HG03520 (cell line): ENCODE measurements around the gene HSPB9.
A peak's percentile ranks its signal among the peaks of the same experiment; 100 is the strongest.

Source experiments
- ATAC-seq: cut with Tn5 transposase; IDR thresholded peaks from one replicate; pipeline ENCODE4 v1.9.1; 2021; ENCODE audit warnings: mild to moderate bottlenecking, moderate library complexity; ENCODE audit not compliant: unreplicated experiment

The HSPB9 gene

DNA sequence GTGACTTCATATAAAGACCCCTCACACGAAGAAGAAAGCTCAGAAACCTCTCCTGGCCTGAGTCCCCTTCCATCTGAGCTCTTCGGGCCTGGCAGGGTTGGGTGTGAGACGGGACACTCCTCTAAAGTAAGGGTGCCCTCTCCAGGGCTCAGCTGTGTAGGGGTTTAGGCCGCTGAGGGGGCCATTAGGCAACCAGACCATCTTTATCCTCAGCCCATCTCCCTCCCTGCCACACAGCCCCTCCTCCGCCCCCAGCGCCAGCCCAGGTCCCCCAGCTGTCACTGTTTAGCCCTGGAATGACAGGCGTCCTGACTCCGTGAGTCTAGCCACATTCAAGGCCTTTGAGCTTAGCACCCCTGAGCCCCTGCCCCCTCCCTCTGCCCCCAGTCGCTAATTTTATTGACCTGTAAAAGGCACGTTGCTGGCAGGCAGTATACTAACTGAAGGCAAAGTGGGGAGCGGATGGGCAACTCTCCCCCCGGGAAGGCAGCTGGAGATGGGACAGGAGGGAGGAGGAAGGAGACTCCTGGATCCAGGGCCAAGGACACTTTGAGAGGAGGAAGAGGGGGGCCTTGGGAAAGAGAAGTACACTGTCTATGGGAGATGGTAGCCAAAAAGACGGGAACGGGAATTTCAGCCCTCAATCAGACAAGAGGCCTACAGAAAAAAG, 23.7 kb upstream of the HSPB9 start:
- no peak for ATAC-seq

DNA sequence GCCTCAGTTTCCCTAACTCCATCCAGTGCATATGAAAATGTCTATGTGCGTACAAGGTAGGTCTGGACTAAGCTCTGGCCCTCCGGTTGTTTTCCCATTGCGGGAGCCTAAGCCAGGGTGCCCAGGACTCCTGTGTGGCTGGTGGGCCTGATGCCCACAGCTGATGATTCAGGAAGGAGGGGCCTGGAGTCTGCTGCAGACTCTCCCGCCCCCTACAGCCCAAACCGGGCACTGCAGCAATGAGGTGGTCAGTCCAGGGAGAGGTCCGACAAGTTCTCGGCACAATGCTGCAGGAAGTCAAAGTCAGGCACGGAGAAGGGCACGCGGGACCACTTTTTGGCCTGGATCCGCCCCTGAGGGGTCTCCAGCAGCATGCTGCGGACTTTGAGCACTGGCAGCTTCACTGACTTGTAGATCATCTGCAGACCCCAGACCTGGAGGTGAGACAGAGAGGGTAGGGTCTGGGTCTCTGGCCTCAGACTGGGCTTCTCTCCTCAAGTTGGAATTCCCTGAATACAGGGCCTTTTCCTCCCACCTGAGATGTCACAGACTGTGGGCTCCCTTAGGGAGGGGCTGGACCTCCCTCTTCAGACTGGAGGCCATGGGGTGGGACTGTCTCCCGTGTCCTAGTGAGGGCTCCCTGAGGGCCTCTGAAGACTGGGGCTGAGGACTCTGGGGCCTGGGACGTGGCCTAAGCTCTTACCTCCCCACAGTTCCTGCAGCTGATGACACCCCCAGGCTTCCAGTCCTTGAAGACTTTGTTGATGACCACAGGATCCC, 20.9 kb upstream of the HSPB9 start:
- no peak for ATAC-seq

DNA sequence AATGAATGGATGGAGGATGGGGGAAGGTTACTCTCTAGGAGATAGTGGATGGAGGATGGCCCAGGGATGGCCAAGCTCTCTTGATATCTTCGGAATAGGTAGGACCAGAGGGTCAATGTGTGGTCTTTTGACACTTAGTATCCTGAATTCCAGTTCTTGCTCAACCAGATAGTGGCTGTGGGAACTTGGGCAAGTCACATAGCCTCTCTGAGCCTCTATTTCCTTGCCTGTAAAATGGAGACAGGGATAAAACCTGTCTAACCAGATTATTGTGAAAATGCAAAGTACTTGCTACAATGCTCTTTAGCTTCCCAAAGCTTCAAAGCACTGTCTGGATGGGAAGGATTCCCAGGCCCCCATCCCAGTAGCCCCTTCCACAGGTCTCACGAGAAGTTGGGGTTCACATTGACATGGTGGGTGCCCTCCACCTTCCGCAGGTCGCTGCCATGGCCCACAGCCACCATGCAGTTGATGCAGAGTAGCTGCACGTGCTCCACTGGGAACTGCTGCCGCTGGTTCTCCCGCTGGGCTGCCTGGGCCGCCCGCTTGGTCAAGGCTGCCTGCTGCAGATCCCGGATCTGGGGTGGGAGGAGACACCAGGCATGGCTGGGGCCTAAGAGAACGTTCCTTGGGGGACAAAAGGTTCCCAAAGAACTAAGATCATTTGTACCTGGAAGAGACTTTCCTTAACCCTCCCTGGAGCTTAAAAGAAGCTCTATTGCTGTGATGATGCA, 19.2 kb upstream of the HSPB9 start:
- ATAC-seq: no peak

DNA sequence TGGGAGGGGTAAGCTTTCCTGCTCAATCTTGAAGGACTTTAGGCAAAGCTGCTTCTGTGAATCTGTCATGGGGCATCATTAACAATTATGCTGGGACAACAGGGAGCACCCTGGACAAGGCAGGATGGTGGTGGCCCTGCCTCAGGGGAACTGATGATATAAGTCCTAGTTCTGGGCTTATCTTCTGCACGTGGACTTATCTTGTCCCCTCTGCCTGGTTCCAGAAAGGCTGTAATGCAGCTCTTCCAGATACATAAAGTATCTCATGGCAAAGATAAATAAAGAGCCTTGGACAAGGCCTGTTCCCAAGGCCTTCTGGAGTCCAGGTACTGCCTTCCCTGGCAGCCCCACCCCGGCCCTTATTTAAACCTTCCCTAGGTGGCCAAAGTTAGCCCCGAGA, 18.3 kb upstream of the HSPB9 start:
- ATAC-seq: no peak

DNA sequence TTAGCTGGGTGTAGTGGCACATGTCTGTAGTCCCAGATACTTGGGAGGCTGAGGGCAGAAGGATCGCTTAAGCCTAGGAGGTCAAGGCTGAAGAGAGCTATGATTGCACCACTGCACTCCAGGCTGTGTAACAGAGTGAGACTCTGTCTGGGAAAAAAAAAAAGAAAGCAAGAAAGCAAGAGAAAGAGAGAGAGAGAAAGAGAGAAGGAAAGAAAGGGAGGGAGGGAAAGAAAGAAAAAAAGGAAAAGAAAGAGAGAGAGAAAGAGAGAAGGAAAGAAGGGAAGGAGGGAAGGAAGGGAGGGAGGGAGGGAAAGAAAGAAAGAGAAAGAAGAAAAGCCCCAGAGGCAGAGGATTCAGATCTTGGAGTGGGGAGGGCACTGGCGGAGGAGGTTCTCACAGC, 16.6 kb upstream of the HSPB9 start:
- no peak for ATAC-seq

DNA sequence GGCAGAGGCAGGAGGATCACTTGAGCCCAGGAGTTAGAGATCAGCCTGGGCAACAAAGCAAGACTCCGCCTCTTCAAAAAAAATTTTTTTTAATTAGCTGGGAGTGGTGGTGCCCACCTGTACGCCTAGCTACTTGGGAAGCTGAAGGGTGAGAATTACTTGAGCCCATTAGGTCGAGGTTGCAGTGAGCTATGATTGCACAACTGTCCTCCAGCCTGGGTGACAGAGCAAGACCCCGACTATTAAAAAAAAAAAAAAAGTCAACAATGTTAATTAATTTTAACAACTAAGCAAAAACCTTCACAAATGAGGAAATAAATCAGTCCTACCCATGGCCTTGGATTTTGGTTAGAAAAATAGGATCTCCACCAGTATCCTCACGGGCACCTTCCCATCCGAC, 15.5 kb upstream of the HSPB9 start:
- ATAC-seq: no peak

DNA sequence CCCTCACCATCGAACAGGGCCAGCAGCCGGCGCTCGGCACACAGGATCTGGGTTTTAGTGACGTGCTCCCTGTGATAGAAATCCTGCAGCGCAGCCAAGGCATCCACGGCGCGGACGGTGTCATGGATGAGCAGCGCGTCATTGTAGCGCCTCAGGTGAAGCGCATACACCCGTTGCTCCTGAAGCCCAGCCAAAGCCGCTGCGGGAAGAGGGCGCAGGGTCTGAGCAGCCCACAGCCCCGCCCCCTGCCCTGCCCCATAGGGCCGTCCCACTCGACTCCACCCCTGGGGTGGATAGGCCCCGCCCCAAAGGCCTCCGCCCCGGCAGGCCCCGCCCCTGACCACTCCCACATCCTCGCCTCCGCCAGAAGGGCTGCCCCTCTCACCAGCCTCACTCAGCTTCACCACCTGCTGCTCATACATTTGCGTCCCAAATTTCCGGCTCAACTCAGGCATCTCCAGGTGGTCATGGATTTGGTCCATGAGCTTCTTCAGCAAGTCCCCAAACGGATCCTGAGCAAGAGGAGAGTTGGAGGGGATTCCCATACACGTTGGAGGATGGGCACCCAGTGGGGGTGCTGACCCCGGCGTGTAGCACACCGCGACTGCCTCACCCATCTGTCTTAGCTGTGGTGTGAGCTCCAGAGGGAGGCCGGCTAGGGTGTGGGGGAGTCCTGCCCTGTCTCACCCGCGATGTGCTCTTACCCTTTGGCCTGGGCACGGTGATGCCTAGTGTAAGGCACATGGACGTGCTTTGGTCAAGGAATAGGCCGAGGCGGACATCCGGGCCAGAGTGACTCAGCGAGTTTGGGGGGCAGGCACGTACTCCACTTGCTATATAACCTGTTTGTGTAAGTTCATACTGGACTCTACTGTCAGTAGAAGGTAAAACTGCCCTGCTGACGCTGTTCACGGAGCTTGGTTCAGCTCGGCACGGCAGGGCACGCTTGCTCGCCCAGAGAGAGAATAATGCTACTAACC, 14.7 kb upstream of the HSPB9 start:
- ATAC-seq: peak; percentile 53

DNA sequence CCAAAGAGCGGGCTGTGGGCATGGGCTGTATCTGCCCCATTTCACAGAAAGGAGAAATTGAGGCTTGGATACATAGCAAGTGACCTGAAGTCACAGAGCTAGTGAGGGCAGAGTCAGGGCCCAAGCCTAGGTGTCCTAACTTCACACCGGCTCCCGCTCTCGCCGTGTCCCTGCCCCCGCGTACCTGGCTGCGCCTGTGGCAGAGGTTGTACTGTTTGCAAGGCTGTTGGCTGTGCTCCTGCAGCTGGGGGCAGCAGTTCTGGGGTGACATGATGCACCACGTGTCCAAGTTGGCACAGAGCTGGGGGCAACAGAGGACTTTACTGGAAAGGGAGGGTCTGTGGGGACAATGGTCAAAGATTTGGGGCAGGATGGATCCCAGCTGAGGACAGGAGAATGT, 13.5 kb upstream of the HSPB9 start:
- no peak for ATAC-seq

DNA sequence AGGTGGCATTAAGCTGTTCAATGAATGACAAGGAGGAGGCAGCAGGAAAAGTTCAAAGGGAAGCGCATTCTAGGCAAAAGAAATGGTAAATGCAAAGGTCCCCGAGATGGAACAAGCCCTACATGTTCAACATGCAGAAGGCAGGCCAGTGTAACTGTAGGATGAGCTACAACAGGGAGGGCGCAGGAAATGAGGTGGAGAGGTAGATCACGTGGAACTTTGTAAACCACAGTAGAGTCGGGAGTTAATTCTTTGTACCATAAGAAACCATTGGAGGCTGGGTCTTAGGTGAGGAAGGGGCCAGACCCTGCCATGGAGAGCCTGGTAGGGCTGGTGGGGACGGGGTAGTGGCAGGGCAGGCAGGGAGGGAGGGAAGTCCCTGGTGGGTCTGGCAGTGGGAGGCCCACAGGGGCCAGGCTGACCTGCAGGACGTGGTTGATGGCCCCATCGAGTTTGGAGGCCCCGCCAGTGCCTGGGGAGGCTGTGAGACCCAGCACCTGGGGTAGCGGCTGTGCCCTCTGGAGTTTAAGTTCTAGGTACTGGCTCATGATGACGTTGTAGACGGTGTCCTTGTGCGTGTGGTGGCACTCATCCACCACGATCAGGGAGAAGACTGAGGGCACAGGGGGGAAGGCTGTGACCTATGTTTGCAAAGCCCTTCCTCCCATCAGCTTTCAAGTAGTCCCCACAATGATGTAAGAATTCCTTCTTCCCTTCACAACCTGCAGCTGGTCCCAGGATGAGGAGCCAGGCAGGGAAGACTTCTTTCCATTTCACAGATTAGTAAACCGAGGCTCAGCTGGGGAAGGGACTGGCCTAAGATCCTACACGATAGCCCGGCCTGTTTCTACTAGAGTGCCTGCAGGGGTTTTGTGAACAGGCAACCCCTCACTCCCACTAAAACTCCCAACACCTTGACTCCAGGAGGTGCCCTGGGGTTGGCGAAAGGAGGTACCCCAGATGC, 12.0 kb upstream of the HSPB9 start:
- no peak for ATAC-seq

DNA sequence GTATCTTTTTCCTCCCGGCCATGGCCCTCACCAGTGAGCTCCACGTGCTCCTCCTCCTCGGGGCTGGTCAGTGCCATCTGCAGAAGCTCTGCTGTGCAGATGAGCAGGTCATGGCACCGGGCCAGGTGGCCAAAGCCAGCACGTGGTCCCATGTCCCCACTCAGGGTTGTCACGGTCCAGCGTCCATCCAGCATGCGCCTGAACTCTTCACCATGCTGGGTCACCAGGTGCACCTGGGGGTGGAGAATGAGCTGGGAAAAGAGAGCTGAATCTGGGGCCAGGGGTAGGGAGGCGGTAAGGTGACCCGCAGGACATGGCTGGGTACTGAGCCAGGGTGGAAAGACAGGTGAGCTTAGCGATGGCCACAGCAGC, 11.4 kb upstream of the HSPB9 start:
- no peak for ATAC-seq

DNA sequence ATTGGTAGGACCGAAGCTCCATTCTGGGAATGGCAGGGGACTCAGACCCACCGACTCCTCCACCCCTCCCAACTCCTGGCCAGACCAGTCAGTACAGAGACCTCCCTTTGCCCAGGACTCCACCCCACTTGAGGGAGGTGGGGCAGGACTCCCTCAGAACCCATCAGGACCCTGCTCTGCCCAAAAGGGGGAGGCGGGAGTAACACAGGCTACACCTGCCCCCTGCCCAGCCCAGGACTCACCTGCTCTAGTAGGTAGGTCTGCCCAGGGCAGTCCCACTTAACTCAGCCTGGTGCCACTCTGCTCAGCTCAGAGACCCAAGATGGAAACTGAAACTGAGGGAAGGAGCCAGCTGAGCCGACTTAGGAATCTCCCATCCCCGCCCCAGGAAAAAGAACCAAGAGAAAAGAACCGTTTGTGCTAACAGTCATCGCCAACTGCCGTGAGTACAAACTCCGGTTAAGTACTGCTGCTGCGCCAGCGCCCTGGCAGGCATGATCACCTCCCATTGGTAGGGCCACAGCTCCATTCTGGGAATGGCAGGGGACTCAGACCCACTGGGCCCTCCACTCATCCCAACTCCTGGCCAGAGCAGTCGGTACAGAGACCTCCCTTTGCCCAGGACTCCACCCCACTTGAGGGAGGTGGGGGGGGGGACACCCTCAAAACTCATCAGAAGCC, 10.6 kb upstream of the HSPB9 start:
- ATAC-seq: no peak

DNA sequence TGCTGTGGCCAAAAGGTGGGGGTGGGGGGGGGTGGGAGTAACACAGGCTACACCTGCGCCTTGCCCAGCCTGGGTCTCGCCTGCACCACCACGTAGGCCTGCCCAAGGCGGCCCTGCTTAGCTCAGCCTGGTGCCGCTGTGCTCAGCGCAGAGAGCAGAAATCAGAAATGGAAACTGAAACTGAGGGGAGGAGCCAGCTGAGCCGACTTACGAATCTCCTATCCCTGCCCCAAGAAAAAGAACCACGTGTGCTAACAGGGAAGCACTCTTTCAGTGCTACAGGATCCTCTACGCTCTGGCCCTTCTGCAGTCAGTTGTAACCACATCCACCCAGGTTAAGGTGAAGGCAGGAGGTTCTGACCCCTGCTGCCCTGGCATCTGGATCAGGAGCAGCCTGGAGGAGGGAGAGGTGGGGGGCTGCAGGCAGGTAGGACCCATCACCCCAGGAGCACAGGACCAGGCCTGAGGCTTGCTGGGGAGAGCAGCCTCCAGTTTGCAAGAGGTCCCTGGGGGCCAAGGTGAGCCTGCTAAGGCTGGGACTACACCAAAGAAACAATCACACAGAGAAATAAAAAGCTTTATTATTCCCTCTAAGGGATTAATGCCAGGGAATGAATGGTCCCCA, 9.9 kb upstream of the HSPB9 start, which contains the start of gene DHX58:
Gene DHX58 (minus strand): TSS at position 163 of the 625 bp plus-strand sequence. CDS start 822 bp downstream, outside the sequence.
- ATAC-seq: peak; percentile 55

DNA sequence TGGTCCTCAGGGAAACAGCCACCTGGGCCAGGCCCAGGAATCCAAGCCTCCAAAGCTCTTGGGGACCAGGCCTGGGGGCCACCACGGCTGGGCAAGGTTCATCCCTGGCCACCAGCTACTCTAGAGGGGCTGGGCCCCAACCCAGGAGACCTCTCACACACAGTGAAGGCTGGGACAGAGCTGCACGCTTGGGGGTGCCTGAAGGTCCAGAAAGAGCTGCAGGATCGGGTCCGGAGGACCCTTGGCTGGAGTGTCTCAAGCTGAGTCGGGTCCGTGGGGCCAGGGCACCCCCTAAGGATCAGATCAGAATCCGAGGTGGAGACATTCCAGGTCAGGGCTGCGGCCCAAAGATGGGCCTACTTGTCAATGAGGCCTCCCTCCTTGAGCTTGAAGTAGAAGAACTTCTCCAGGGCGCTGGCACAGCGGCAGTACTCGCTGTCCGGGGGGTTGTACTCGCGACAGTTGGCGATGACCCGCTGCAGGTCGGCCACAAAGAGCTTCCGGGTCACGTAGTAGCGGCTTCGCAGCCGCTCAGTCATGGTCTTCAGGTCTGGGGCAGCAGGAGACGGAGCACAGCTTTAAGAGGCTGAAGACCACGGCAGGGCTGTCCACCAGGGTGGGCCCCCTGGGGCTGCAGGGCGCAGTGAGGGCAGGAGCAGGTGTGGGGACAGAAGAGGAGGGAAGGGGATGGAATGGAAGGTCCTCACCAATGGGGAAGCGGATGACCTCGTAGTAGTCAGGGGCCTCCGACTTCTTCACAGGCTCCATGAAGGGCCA, 9.1 kb upstream of the HSPB9 start:
- no peak for ATAC-seq

DNA sequence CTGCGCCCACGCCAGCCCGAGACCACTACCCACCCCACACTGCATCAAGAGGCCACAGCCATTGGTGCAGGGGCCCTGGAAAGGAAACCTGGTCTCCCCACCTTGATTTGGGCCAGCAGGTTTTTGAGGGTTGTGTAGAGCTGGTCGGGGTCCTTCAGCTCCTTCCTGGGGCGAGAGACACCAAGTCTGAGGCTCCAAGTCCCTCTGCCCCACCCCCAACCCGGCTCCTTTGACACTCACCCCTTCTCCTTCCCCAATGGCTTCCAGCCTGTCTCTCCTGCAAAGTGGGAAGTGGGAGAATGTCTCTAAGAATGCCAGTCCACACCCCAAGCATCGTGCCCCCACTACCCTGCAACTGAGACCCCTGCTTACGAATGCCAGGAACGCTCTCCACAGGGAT, 8.5 kb upstream of the HSPB9 start:
- ATAC-seq: no peak

DNA sequence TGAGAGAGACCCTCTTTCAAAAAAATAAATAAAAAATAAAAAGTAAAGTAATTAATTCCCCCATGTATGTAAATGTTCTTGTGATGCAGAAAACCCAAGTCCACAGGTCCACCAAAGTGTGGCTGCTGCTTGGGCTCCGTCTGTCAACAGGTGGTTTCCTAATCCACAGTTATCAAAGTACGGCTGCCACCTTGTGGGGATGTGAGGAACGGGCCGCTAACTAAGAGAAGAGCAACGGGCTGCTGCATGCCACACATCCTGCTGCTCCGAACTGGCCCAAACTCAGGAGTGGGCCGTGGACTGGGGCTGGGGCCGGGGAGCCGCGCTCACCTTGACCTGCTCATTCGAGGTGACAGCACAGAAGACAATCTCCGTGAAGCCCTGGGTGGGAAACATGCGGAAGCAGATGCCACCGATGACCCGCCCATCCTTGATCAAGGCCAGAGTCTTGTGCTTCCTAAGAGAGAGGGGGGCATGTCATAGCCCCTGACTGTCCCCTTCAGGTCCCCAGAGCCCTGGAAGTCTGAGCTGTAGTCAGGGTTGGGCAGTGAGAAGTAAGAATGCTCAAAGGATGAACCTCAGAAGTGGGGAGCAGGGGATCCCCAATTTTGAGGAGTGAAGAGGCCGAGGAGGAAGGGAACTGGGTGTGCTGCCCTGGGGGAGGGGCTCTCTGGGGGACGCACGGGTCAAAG, 5.8 kb upstream of the HSPB9 start:
- ATAC-seq: no peak

DNA sequence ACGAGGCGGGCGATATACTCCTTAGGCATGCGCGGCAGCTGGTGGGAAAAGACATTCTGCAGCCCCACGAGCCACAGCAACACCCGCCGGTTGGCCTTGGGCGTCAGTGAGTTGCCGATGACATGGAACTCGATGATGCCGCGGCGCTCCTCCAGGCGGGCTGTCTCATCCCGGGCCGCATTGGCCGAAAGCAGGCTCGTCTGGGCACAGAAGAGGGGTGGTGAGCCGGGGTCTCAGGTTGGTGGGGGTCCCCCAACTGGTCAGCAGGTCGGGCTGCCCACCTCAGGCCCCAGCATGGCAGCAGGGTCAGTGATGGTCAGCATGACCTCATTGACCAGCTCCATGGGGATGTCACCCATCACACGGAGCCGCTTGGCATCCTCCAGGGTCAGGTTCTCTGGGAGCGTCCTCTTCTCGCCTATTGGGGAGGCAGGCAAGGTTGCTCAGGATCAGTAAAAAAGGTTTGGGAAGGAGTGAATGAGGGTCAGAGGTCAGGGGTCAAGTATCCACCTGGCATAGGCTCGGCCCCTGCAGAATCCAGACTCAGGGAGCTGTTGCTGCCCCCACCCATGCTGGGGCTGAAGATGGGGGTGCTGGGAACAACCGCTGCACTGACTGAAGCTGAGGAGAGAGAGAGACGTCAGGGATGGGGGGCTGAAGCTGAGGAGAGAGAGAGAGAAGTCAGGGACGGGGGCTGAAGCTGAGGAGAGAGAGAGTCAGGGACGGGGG, 5.0 kb upstream of the HSPB9 start:
- no peak for ATAC-seq

DNA sequence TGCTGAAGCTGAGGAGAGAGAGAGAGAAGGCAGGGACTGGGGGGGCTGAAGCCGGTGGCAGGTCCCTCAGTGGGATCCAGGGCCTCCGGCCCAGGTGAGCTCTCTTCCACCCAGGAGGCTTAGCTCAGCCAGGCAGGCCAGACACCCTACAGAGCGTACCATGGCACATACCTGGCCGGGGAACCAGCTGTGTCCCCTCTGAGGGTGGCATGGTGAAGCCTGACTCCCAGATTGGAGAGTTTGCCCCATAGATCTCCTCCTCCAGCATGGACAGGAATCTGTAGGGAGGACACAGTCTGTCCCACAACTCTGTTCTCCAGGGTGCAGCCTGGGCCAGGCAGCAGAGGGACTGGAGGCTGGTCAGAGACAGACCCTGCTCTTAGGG, 4.5 kb upstream of the HSPB9 start:
- ATAC-seq: no peak
